Adrenal gland (tissue), 12 donors: Measurements from ENCODE around the gene ZNF655. TPM values are rescaled to one million over a fixed set of nuclear protein-coding genes. Genes with fewer than 3 reads are reported as not detected.

Source experiments
- DNase-seq, 7 donors: peaks; one replicate each; pipeline ENCODE4 v3.0.0-alpha.2; 2019 to 2020
- H3K27ac ChIP-seq, 5 donors: fragments of 200-600 bp; sonication (generic) in 4 of 5; 1 replicate in 3 of 5; 2 replicates in 2 of 5; pipeline versions ENCODE4 v1.5.1 to v1.8.0; 2016 to 2020; ENCODE audit warnings: mild to moderate bottlenecking in 1 of 5
- H3K27me3 ChIP-seq: fragments of 200-600 bp; 2 replicates; pipeline ENCODE4 v1.8.0; 2021
- H3K36me3 ChIP-seq, 2 donors: fragments of 200-600 bp; replicated peaks in 1 of 2; 1 replicate in 1 of 2; 2 replicates in 1 of 2; pipeline versions ENCODE4 v1.5.1 to v1.8.0; 2018 to 2022
- H3K4me1 ChIP-seq, 2 donors: fragments of 200-600 bp; replicated peaks in 1 of 2; 1 replicate in 1 of 2; 2 replicates in 1 of 2; pipeline versions ENCODE4 v1.5.1 to v1.8.0; 2018 to 2021
- H3K4me3 ChIP-seq, 4 donors: fragments of 200-600 bp; sonication (generic) in 3 of 4; one replicate each; pipeline ENCODE4 v1.5.1; 2016 to 2018
- H3K9me3 ChIP-seq, 3 donors: fragments of 200-600 bp; sonication (generic) in 1 of 3; replicated peaks in 1 of 3; 1 replicate in 2 of 3; 2 replicates in 1 of 3; pipeline versions ENCODE4 v1.5.1 to v1.8.0; 2016 to 2021
- CTCF ChIP-seq, 6 experiments: fragments of 450-650 bp in 4 of 6; fragments of 200-600 bp in 2 of 6; sonication (generic) in 1 of 6; IDR thresholded peaks; 1 replicate in 5 of 6; 2 replicates in 1 of 6; pipeline versions ENCODE4 v1.5.1 to v1.8.0; 2016 to 2021; ENCODE audit warnings: antibody characterized with exemption in 6 of 6, mild to moderate bottlenecking in 2 of 6, moderate library complexity in 1 of 6
- POLR2A ChIP-seq, 2 donors: fragments of 450-650 bp; IDR thresholded peaks; one replicate each; pipeline ENCODE4 v1.6.1; 2017; ENCODE audit warnings: antibody characterized with exemption in 2 of 2, mild to moderate bottlenecking in 2 of 2, moderate library complexity in 1 of 2
- whole genome bisulfite sequencing, 4 donors: extraction: QIAGEN DNeasy Blood & Tissue Kit in 2 of 4; methylation state at CpG; one replicate each; pipeline versions ENCODE4 v1.1.5 to v1.1.7; 2013 to 2017; 5-methylcytosine and 5-hydroxymethylcytosine counted together
- intact Hi-C, 2 donors: fragments of 100-400 bp; cut with DNase I; formaldehyde crosslinking; loops; one replicate each; pipeline versions ENCODE4 v1.14.1 to v1.15.0; 2022 to 2023
- polyA plus RNA-seq, 3 donors: library from polyadenylated mRNA; stranded (reverse); fragments of 200-250 nt in 2 of 3; fragments of 350-450 nt in 1 of 3; fragmentation: Illumina TruSeq in 1 of 3; extraction: RNeasy Lipid Tissue Mini Kit (QIAGEN cat#74804) in 1 of 3; gene quantifications; one replicate each; pipeline ENCODE4 v1.2.3, GENCODE V29; 2013 to 2014
- total RNA-seq, 9 donors: library from RNA; depleted of rRNA in 4 of 9; stranded (reverse); fragments of >200 nt in 4 of 9; fragments of 120-200 nt in 1 of 9; fragmentation: NEBNext Ultra II Directional in 1 of 9; extraction: Animal tissue kit (Norgen Biotek cat#: 25700) in 1 of 9; gene quantifications; one replicate each; pipeline versions ENCODE4 v1.1.0 to v1.2.4, GENCODE V29; 2013 to 2023
- donor health status: healthy with polysubstance abuse.
- donor health status: Bipolar disorder and iron deficiency.
- donor health status: DM: yes; HTN: yes; CAD: no.
- donor health status: DM: no; HTN: no; CAD: no.
- donor health status: DM: no; HTN: no; CAD: no.
- donor health status: DM: yes; HTN: yes; CAD: no.

Gene ZNF655
- total and polyA plus RNA-seq, 12 donors = 37.6 to 132 (median 62.7) TPM

DNA sequence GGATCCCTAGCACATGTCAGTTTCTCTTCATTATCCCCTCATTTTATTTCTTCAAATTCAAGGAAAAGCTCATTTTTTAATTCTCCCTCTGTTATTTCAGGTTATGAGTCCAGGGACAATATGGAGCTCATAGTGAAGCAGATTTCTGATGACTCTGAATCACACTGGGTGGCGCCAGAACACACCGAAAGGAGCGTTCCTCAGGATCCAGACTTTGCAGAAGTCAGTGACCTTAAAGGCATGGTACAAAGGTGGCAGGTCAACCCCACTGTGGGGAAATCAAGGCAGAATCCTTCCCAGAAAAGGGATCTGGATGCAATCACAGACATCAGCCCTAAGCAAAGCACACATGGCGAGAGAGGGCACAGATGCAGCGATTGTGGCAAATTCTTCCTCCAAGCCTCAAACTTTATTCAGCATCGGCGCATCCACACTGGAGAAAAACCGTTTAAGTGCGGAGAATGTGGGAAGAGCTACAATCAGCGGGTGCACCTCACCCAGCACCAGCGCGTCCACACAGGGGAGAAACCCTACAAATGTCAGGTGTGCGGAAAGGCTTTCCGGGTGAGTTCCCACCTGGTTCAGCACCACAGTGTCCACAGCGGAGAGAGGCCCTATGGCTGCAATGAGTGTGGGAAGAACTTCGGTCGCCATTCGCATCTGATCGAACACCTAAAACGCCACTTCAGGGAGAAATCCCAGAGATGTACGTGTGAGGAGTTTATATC, 32.6 kb upstream of the ZNF655 start:
- 93 to 95% (median 94%) methylated on average over 20 to 21 of the region's 21 CpGs for WGBS, 4 donors

GRCh38 chr7:99531354-99531765, 27.1 kb upstream of the ZNF655 start:
- Histone ChIP-seq H3K27me3 (no peaks in the 10 kb centered on the region), H3K4me1 (no peaks in the 10 kb centered on the region), H3K36me3 (peaks cover 0 to 30% of the 10 kb centered on the region in 2 donors), H3K27ac (no peak overlapping the region), H3K9me3 (peaks cover 0 to 19% (median 0%) of the 10 kb centered on the region in 3 donors), H3K4me3 (no peak overlapping the region)
- no peak for DNase-seq
- whole genome bisulfite sequencing, 4 donors = 96 to 99% (median 97%) methylated on average over 12 of the region's 12 CpGs
- TF ChIP-seq CTCF (IDR thresholded peaks at IDR 0.05) (no peak), POLR2A (IDR thresholded peaks at IDR 0.05) (no peak)
- intact Hi-C loops = no loop called here

More for the DNA sequence above, 32.6 kb upstream of the ZNF655 start:
- Histone ChIP-seq H3K4me3 (no peak overlapping the region), H3K27ac (no peak overlapping the region), H3K36me3 (peaks cover 0 to 42% of the 10 kb centered on the region in 2 donors), H3K4me1 (no peaks in the 10 kb centered on the region), H3K27me3 (no peaks in the 10 kb centered on the region), H3K9me3 (peaks cover 0 to 8% (median 0%) of the 10 kb centered on the region in 3 donors)
- intact Hi-C loops = no loop called here
- no peak for DNase-seq
- no peak for TF ChIP-seq POLR2A (IDR thresholded peaks at IDR 0.05)
- TF ChIP-seq CTCF (IDR thresholded peaks at IDR 0.05) = peak in 1 of 6 experiments; percentile 2

DNA sequence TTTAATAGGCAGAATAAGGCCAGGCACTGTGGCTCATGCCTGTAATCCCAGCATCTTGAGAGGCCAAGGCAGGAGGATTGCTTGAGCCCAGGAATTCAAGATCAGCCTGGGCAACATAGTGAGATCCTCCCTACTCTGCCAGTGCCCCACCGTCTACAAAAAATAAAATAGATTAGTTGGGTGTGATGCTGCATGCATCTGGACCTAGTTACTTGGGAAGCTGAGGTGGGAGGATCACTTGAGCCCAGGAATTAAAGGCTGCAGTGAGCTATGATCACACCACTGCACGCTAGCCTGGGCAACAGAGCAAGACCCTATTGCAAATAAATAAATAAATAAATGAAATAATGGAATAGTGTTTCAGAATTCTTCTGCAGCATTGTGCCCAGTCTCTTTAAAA, 22.8 kb upstream of the ZNF655 start:
- TF ChIP-seq POLR2A (IDR thresholded peaks at IDR 0.05) (no peak), CTCF (IDR thresholded peaks at IDR 0.05) (no peak)
- H3K27me3 ChIP-seq = no peaks in the 10 kb centered on the region
- WGBS, 4 donors = 95 to 100% (median 98%) methylated on average over 2 of the region's 2 CpGs
- H3K9me3 ChIP-seq = peaks cover 0 to 20% (median 0%) of the 10 kb centered on the region in 3 donors
- H3K4me3 ChIP-seq = no peak overlapping the region
- H3K4me1 ChIP-seq = no peaks in the 10 kb centered on the region
- H3K27ac ChIP-seq = no peak overlapping the region
- intact Hi-C loops = no loop called here
- peaks cover 0 to 12% of the 10 kb centered on the region in 2 donors for H3K36me3 ChIP-seq
- no peak for DNase-seq

- H3K27me3 ChIP-seq = no peaks in the 10 kb centered on the region
Measured at GRCh38 chr7:99539213-99539811, 19.1 kb upstream of the ZNF655 start.

More at GRCh38 chr7:99539213-99539811, 19.1 kb upstream of the ZNF655 start:
- Histone ChIP-seq H3K4me1 (no peaks in the 10 kb centered on the region), H3K9me3 (peaks cover 0 to 19% (median 0%) of the 10 kb centered on the region in 3 donors), H3K36me3 (no peaks in the 10 kb centered on the region), H3K27ac (no peak overlapping the region), H3K4me3 (no peak overlapping the region)
- WGBS, 4 donors = 41 to 54% (median 46%) methylated on average over 7 of the region's 7 CpGs
- intact Hi-C loops = no loop called here
- no peak for DNase-seq
- no peak for TF ChIP-seq POLR2A (IDR thresholded peaks at IDR 0.05)
- no peak for TF ChIP-seq CTCF (IDR thresholded peaks at IDR 0.05)
